Measurements from ENCODE around the gene SERF2.
A peak's percentile ranks its signal among the peaks of the same experiment; 100 is the strongest.

SERF2 gene

GRCh38 chr15:43791993-43792760, at the start of gene SERF2:
SERF2 (plus strand) TSS chr15:43792320; CDS start chr15:43792377, 57 bp downstream.
- DNase-seq: peak; percentile 97

GRCh38 chr15:43746245-43746902, 45.7 kb upstream of the SERF2 start, which contains the start of gene PDIA3:
PDIA3 (plus strand) TSS chr15:43746438; CDS start chr15:43746540, 102 bp downstream.
- DNase-seq: peak; percentile 86

- peak; percentile 18 for DNase-seq
These were observed 45.2 kb upstream of the SERF2 start for GRCh38 chr15:43746903-43747309.

- no peak for DNase-seq
These were observed 43.7 kb upstream of the SERF2 start for GRCh38 chr15:43748376-43748775.

GRCh38 chr15:43749690-43750345, 42.3 kb upstream of the SERF2 start:
- DNase-seq: peak; percentile 40

GRCh38 chr15:43751885-43752284, 40.2 kb upstream of the SERF2 start:
- no peak for DNase-seq

- no peak for DNase-seq
These were observed 29.3 kb upstream of the SERF2 start for GRCh38 chr15:43762824-43763223.

- DNase-seq: no peak
These were observed 28.2 kb upstream of the SERF2 start for GRCh38 chr15:43763819-43764446.

- peak; percentile 52 for DNase-seq
These were observed 22.4 kb upstream of the SERF2 start for GRCh38 chr15:43769584-43770228.

- DNase-seq: no peak
These were observed 20.3 kb upstream of the SERF2 start for GRCh38 chr15:43771816-43772215.

- DNase-seq: no peak
These were observed 19.5 kb upstream of the SERF2 start for GRCh38 chr15:43772624-43773023.

GRCh38 chr15:43774062-43774461, 18.1 kb upstream of the SERF2 start:
- DNase-seq: no peak

- no peak for DNase-seq
These were observed 16.6 kb upstream of the SERF2 start for GRCh38 chr15:43775411-43775965.

GRCh38 chr15:43776101-43776717, 15.9 kb upstream of the SERF2 start:
- DNase-seq: no peak

- DNase-seq: peak; percentile 71
These were observed 15.3 kb upstream of the SERF2 start, which contains the start of gene ELL3 for GRCh38 chr15:43776718-43777266. ELL3 (minus strand) TSS chr15:43776966; CDS start chr15:43776901, 65 bp downstream.

- peak; percentile 80 for DNase-seq
These were observed 14.7 kb upstream of the SERF2 start for GRCh38 chr15:43777267-43777914.

GRCh38 chr15:43779016-43779415, 13.1 kb upstream of the SERF2 start:
- no peak for DNase-seq

- no peak for DNase-seq
These were observed 2.7 kb upstream of the SERF2 start for GRCh38 chr15:43789409-43789808.

- peak; percentile 19 for DNase-seq
These were observed 799 bp downstream of the SERF2 start for GRCh38 chr15:43792761-43793476.

- DNase-seq: no peak
These were observed 1.5 kb downstream of the SERF2 start for GRCh38 chr15:43793647-43794046.

Data from RPMI8226 (cell line).